DMS 273 (cell line): ENCODE data around the gene CNTNAP2.

ENCODE experiments used
- DNase-seq: peaks from one replicate; lab custom pipeline; 2025; ENCODE audit not compliant: unreplicated experiment; lab: John Stamatoyannopoulos, UW

Gene CNTNAP2

GRCh38 chr7:148211740-148212151, 2095.1 kb downstream of the CNTNAP2 start:
- peak; percentile 39 for DNase-seq

GRCh38 chr7:148212731-148213130, 2096.1 kb downstream of the CNTNAP2 start:
- DNase-seq, result no peak

GRCh38 chr7:148214101-148214500, 2097.5 kb downstream of the CNTNAP2 start:
- no peak for DNase-seq

- DNase-seq, result no peak
These were observed 2102.0 kb downstream of the CNTNAP2 start for GRCh38 chr7:148218603-148219002.

GRCh38 chr7:148222721-148223120, 2106.1 kb downstream of the CNTNAP2 start:
- no peak for DNase-seq

- DNase-seq, result no peak
These were observed 2106.6 kb downstream of the CNTNAP2 start for GRCh38 chr7:148223160-148223559.

GRCh38 chr7:148223738-148224137, 2107.1 kb downstream of the CNTNAP2 start:
- no peak for DNase-seq

- no peak for DNase-seq
These were observed 2113.7 kb downstream of the CNTNAP2 start for GRCh38 chr7:148230296-148230695.

- DNase-seq, result no peak
These were observed 2114.3 kb downstream of the CNTNAP2 start for GRCh38 chr7:148230883-148231282.

GRCh38 chr7:148232784-148233183, 2116.2 kb downstream of the CNTNAP2 start:
- no peak for DNase-seq

- DNase-seq, result no peak
These were observed 2118.1 kb downstream of the CNTNAP2 start for GRCh38 chr7:148234715-148235114.

- no peak for DNase-seq
These were observed 2122.2 kb downstream of the CNTNAP2 start for GRCh38 chr7:148238761-148239325.

- no peak for DNase-seq
These were observed 2125.2 kb downstream of the CNTNAP2 start for GRCh38 chr7:148241700-148242293.

GRCh38 chr7:148242294-148242821, 2125.8 kb downstream of the CNTNAP2 start:
- DNase-seq, result peak; percentile 86

GRCh38 chr7:148245381-148245780, 2128.8 kb downstream of the CNTNAP2 start:
- peak; percentile 24 for DNase-seq

GRCh38 chr7:148253629-148254028, 2137.0 kb downstream of the CNTNAP2 start:
- DNase-seq, result no peak

GRCh38 chr7:148255333-148255732, 2138.7 kb downstream of the CNTNAP2 start:
- no peak for DNase-seq

- DNase-seq, result no peak
These were observed 2139.8 kb downstream of the CNTNAP2 start for GRCh38 chr7:148256433-148256832.

- DNase-seq, result no peak
These were observed 2144.0 kb downstream of the CNTNAP2 start for GRCh38 chr7:148260599-148260998.

GRCh38 chr7:148261523-148261922, 2144.9 kb downstream of the CNTNAP2 start:
- no peak for DNase-seq

- DNase-seq, result no peak
These were observed 2145.5 kb downstream of the CNTNAP2 start for GRCh38 chr7:148261996-148262688.

- DNase-seq, result peak; percentile 87
These were observed 2146.2 kb downstream of the CNTNAP2 start for GRCh38 chr7:148262721-148263229.
